ENCODE results near the gene DDX41.

DNA sequence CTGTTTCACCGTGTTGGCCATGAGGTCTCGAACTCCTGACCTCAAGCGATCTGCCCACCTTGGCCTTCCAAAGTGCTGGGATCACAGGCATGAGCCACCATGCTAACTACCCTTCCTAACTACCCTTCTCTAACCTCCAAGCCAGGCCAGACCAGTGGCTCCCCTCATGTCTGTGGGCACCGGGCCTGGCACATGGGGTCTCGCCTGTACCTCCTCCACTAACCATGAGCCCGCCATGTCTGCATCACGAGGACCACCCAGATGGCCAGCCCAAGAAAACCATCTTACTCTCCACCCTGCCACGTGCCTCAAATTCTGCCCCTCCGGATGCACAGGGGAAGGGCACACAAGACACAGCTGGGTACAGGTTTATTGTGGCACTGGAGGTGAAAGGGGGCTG is 33.7 kb downstream of the DDX41 start:
- TF ChIP-seq, protein P1, sequence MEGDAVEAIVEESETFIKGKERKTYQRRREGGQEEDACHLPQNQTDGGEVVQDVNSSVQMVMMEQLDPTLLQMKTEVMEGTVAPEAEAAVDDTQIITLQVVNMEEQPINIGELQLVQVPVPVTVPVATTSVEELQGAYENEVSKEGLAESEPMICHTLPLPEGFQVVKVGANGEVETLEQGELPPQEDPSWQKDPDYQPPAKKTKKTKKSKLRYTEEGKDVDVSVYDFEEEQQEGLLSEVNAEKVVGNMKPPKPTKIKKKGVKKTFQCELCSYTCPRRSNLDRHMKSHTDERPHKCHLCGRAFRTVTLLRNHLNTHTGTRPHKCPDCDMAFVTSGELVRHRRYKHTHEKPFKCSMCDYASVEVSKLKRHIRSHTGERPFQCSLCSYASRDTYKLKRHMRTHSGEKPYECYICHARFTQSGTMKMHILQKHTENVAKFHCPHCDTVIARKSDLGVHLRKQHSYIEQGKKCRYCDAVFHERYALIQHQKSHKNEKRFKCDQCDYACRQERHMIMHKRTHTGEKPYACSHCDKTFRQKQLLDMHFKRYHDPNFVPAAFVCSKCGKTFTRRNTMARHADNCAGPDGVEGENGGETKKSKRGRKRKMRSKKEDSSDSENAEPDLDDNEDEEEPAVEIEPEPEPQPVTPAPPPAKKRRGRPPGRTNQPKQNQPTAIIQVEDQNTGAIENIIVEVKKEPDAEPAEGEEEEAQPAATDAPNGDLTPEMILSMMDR (IDR thresholded peaks at IDR 0.05) = no peak
- TF ChIP-seq POLR2AphosphoS5 (IDR thresholded peaks at IDR 0.05) = no peak
